Kidney capillary endothelial cell (primary cell): ENCODE data around the gene RAD50.
A peak's percentile ranks its signal among the peaks of the same experiment; 100 is the strongest.
"Not testable (repeated sequence)": the region's sequence is repeated elsewhere in the genome, so short reads cannot be mapped to it uniquely, and the experiment has no call there.

ENCODE experiments used
- DNase-seq: peaks from one replicate; pipeline ENCODE4 v3.0.0-alpha.2; 2018; ENCODE audit warnings: low spot score

The RAD50 gene

DNA sequence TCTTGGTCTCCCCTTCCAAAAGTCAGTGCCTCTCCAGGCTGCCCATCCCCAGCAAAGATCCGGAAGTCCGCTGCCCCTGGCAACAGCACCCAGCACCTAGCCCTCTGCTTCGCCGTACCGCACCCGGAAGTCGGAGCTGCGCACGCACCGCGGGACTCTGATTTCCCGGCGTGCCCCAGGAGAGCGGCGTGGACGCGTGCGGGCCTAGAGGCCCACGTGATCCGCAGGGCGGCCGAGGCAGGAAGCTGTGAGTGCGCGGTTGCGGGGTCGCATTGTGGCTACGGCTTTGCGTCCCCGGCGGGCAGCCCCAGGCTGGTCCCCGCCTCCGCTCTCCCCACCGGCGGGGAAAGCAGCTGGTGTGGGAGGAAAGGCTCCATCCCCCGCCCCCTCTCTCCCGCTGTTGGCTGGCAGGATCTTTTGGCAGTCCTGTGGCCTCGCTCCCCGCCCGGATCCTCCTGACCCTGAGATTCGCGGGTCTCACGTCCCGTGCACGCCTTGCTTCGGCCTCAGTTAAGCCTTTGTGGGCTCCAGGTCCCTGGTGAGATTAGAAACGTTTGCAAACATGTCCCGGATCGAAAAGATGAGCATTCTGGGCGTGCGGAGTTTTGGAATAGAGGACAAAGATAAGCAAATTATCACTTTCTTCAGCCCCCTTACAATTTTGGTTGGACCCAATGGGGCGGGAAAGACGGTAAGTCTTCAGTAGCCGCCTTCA lies at the start of gene RAD50:
Gene RAD50, plus strand, starts transcription at position 215 of the 715 bp plus-strand sequence. Its CDS starts 348 bp downstream, at position 563.
- peak; percentile 81 for DNase-seq

GRCh38 chr5:132510076-132510475 lies 46.7 kb upstream of the RAD50 start:
- peak; percentile 63 for DNase-seq

DNA sequence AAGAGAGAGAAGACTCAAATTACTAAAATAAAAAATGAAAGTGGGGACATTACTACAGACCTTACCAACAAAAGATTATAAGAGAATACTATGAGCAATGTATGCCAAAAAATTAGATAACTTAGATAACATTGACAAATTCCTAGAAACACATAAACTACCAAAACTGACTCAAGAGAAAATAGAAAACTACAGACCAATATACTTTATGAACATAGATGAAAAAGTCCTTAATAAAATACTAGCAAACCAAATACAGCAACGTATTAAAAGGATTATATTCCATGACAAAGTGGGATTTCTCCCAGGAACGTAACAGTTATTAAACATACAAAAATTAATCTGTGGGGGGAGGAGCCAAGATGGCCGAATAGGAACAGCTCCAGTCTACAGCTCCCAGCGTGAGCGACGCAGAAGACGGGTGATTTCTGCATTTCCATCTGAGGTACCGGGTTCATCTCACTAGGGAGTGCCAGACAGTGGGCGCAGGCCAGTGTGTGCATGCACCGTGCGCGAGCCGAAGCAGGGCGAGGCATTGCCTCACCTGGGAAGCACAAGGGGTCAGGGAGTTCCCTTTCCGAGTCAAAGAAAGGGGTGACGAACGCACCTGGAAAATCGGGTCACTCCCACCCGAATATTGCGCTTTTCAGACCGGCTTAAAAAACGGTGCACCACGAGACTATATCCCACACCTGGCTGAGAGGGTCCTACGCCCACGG lies 43.0 kb upstream of the RAD50 start:
- DNase-seq: not testable (repeated sequence)

- not testable (repeated sequence) for DNase-seq
These were observed 34.7 kb upstream of the RAD50 start for GRCh38 chr5:132522067-132522466.

GRCh38 chr5:132524877-132525276 lies 31.9 kb upstream of the RAD50 start:
- DNase-seq: not testable (repeated sequence)

DNA sequence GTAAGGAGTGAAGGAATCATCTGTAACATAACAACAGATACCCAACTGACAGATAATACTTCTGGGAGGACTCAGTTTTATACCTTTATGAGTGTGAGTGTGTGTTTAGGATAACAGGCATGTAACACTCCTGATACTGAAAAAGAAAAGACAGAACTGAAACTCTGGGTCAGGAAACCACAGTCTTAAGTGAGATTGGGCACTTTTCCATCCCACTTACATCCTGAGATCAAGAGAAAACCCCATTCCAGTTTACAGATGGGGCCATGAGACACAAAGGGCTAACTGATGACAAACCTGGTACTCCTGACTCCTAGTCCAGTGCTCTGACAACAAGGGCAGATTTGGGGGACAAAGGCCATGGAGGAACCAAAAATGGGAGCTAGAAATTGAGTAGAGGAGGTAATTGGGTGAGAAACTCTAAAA lies 31.5 kb upstream of the RAD50 start:
- DNase-seq: no peak

- peak; percentile 55 for DNase-seq
These were observed 30.3 kb upstream of the RAD50 start for GRCh38 chr5:132526290-132526973.

GRCh38 chr5:132526974-132527564 lies 29.7 kb upstream of the RAD50 start:
- no peak for DNase-seq

- DNase-seq: no peak
These were observed 28.8 kb upstream of the RAD50 start for GRCh38 chr5:132528021-132528420.

GRCh38 chr5:132528866-132529634 lies 27.7 kb upstream of the RAD50 start:
- DNase-seq: no peak

DNA sequence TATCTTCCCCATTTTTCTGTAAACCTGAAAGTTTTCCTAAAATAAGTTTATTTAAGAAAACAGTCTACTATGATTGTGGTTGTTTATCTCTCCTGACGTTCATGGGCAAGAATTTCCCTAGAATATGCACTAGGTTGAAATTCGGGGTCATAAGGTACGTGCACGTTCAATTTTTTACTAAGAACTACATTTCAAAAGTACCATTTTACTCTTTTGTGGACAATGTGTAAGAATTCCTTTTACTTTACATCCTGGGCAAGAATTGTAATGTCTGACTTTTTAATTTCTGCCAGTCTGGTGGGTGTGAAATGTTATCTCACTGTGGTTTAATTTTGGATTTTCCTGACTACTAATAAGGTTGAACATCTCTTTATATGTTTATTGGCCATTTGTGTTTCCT lies 25.8 kb upstream of the RAD50 start:
- DNase-seq: no peak

GRCh38 chr5:132539716-132540115 lies 17.1 kb upstream of the RAD50 start:
- DNase-seq: no peak

- no peak for DNase-seq
These were observed 16.6 kb upstream of the RAD50 start for GRCh38 chr5:132540149-132540548.

GRCh38 chr5:132540764-132541163 lies 16.0 kb upstream of the RAD50 start:
- no peak for DNase-seq

- no peak for DNase-seq
These were observed 13.1 kb upstream of the RAD50 start, which contains the start of gene IL5 for GRCh38 chr5:132543472-132544201. Gene IL5 (minus strand): TSS chr5:132543522. CDS start chr5:132543478, 44 bp downstream.

GRCh38 chr5:132546108-132546507 lies 10.7 kb upstream of the RAD50 start:
- no peak for DNase-seq

GRCh38 chr5:132547269-132547668 lies 9.5 kb upstream of the RAD50 start:
- DNase-seq: no peak

GRCh38 chr5:132548834-132549233 lies 7.9 kb upstream of the RAD50 start:
- not testable (repeated sequence) for DNase-seq

DNA sequence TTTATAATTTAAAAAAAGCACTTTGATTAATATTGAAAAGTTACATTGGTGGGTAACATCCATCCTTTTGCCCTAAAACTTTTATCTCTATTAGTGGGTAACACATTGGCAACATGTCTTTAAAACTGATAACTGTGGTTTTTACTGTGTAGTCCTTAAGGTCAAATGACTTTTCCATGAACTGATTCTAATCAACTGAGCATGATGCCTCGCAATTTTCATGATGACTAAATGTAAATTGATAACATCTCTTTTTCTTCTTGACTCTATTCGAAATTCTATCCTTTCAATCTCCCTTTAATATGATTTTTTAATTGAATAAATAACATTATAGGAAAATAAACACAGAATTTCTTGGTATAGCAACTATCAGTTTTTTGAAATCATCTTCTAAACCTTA lies 7.2 kb upstream of the RAD50 start:
- no peak for DNase-seq

DNA sequence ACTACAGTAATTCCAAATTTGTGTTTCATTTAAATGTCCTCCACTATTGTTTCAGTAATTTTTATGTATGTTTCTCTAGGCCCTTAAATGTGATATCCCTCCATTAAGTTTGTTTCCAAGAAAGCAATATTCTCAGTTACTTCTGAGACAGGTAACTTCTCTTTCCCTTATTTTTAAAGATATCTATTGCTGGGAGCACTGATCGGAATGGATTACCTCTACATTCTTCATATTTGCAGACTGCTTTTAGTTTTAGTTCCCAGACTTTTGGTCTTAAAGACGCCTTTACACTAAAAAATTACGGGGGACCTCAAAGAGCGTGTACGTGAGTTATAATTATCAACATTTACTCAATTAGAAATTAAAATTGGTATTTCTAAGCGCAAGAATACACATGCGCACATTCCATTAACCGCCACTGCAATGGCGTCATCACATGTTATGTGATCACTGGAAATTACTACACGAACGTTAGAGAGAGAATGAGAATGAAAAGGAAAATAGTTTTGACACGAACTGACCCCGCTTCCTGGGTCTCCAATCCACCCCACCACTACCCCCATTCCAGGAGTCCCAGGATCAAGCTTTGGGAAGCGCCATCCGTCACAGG lies 519 bp upstream of the RAD50 start:
- no peak for DNase-seq
